Stimulated activated effector memory CD8-positive, alpha-beta T cell treated with anti-CD3 and anti-CD28 coated beads, Interleukin-12 subunit alpha, Interleukin-12 subunit beta, amount 100 ng/mL, for 72 hours (primary cell): Measurements from ENCODE around the gene RTP3.
"Not testable (repeated sequence)": the region's sequence is repeated elsewhere in the genome, so short reads cannot be mapped to it uniquely, and the experiment has no call there.

Experiments used
- ATAC-seq: fragments of 150-1000 bp; cut with Tn5 transposase; 2 replicates; pipeline ENCODE4 v1.10.0; 2021
- DNase-seq, 2 donors: peaks; one replicate each; pipeline ENCODE4 v3.0.0; 2021 to 2022; ENCODE audit warnings: low spot score in 2 of 2
- H3K27ac Mint-ChIP-seq: one replicate; pipeline ENCODE4 v1.8.0; 2022; ENCODE audit warnings: mild to moderate bottlenecking, mixed read lengths
- H3K36me3 Mint-ChIP-seq: one replicate; pipeline ENCODE4 v1.8.0; 2022; ENCODE audit warnings: mild to moderate bottlenecking, mixed read lengths
- H3K4me1 Mint-ChIP-seq: one replicate; pipeline ENCODE4 v1.8.0; 2022; ENCODE audit warnings: mixed read lengths
- H3K4me3 Mint-ChIP-seq: one replicate; pipeline ENCODE4 v1.8.0; 2022; ENCODE audit warnings: mild to moderate bottlenecking, mixed read lengths
- H3K9me3 Mint-ChIP-seq: one replicate; pipeline ENCODE4 v1.8.0; 2022; ENCODE audit warnings: mixed read lengths

Gene RTP3

DNA sequence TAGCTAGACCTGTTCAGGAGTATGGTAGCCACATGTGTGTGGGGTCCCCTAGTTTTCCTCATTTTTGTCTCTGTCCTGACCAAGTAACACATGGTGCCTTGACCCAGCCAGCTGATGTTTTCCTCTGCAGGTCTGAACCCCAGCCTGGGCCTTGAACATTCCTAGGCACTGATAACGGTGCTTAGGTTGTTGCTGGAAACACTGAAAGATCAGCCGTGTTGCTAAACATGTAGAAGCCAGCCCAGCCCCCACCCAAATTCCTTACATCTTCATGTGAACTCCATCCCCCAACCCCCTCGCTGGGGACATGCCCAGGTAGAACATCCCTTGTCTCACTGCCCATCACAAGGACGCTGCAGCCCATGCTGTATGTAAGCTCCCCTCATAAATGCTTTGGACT is 18.7 kb downstream of the RTP3 start:
- peaks cover 17% of the 10 kb centered on the region for H3K4me1 Mint-ChIP-seq
- H3K4me3 Mint-ChIP-seq: no peak overlapping the region
- no peaks in the 10 kb centered on the region for H3K36me3 Mint-ChIP-seq
- ATAC-seq: peak; percentile 22
- no peaks in the 10 kb centered on the region for H3K9me3 Mint-ChIP-seq
- peak overlapping the region; percentile 43 for H3K27ac Mint-ChIP-seq
- DNase-seq: peak in 1 of 2 donors; percentile 36

- peak; percentile 99 for ATAC-seq
- Mint-ChIP-seq H3K4me1 (peaks cover 17% of the 10 kb centered on the region), H3K36me3 (no peaks in the 10 kb centered on the region), H3K9me3 (no peaks in the 10 kb centered on the region), H3K4me3 (no peak overlapping the region), H3K27ac (peak overlapping the region; percentile 43)
- no peak for DNase-seq
Measured at GRCh38 chr3:46517016-46517783, 19.4 kb downstream of the RTP3 start.

GRCh38 chr3:46517784-46518181 is 20.0 kb downstream of the RTP3 start:
- ATAC-seq (no peak), DNase-seq (no peak)
- no peaks in the 10 kb centered on the region for H3K36me3 Mint-ChIP-seq
- no peak overlapping the region for H3K27ac Mint-ChIP-seq
- no peaks in the 10 kb centered on the region for H3K9me3 Mint-ChIP-seq
- no peak overlapping the region for H3K4me3 Mint-ChIP-seq
- peaks cover 17% of the 10 kb centered on the region for H3K4me1 Mint-ChIP-seq

- no peaks in the 10 kb centered on the region for H3K36me3 Mint-ChIP-seq
- H3K9me3 Mint-ChIP-seq: no peaks in the 10 kb centered on the region
- H3K27ac Mint-ChIP-seq: no peak overlapping the region
- peaks cover 17% of the 10 kb centered on the region for H3K4me1 Mint-ChIP-seq
- no peak for ATAC-seq
- DNase-seq: no peak
- no peak overlapping the region for H3K4me3 Mint-ChIP-seq
Measured at GRCh38 chr3:46519952-46520351, 22.2 kb downstream of the RTP3 start.

- H3K9me3 Mint-ChIP-seq: no peaks in the 10 kb centered on the region
- DNase-seq (peak in 1 of 2 donors; percentile 48), ATAC-seq (no peak)
- H3K4me3 Mint-ChIP-seq: no peak overlapping the region
- H3K4me1 Mint-ChIP-seq: peaks cover 17% of the 10 kb centered on the region
- H3K36me3 Mint-ChIP-seq: no peaks in the 10 kb centered on the region
- H3K27ac Mint-ChIP-seq: no peak overlapping the region
Measured at GRCh38 chr3:46520531-46520930, 22.8 kb downstream of the RTP3 start.

- ATAC-seq: no peak
- H3K27ac Mint-ChIP-seq: no peak overlapping the region
- H3K4me1 Mint-ChIP-seq: peaks cover 17% of the 10 kb centered on the region
- H3K4me3 Mint-ChIP-seq: no peak overlapping the region
- no peaks in the 10 kb centered on the region for H3K9me3 Mint-ChIP-seq
- no peak for DNase-seq
- H3K36me3 Mint-ChIP-seq: peaks cover 4% of the 10 kb centered on the region
Measured at GRCh38 chr3:46521096-46521495, 23.3 kb downstream of the RTP3 start.

GRCh38 chr3:46522201-46522600 is 24.4 kb downstream of the RTP3 start:
- ATAC-seq, H3K4me1 Mint-ChIP-seq, H3K36me3 Mint-ChIP-seq, H3K4me3 Mint-ChIP-seq, H3K27ac Mint-ChIP-seq, H3K9me3 Mint-ChIP-seq: not testable (repeated sequence)
- DNase-seq: peak in 1 of 2 donors; percentile 7

DNA sequence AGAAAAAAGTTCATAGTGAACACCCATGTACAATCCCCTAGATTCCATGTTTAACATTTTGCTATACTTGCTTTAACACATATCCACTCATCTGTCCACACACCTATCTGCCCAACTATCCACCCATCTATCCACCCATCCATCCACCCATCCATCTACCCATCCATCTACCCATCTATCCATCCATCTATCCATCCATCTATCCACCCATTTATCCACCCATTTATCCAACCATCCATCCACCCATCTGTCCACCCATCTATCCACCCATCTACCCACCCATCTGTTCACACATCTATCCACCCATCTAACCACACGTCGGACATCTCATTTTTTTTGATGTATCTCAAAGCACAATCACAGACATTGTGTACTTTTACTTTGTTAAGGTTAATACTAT is 25.8 kb downstream of the RTP3 start:
- Mint-ChIP-seq H3K36me3 (peaks cover 4% of the 10 kb centered on the region), H3K27ac (no peak overlapping the region), H3K9me3 (no peaks in the 10 kb centered on the region), H3K4me3 (no peak overlapping the region), H3K4me1 (peaks cover 5% of the 10 kb centered on the region)
- ATAC-seq: no peak
- peak in 1 of 2 donors; percentile 23 for DNase-seq

DNA sequence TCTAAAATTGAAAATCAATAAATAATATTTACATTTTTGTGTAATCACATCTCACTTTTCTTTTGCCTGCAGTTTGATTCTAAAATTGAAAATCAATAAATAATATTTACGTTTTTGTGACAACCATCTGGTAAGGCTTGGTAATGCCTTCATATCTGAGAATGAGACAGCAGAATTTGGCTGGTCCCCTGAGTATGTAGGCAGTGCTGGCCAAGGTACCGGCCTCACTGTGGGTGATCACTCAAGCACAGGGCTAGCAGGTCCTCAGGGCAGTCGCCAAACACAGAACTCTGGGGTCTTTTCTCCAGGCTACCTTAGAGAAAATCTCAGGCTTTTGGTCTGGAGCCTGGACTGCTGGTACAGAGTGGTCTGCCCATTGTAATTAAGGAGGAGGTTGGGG is 26.2 kb downstream of the RTP3 start:
- Mint-ChIP-seq H3K27ac (no peak overlapping the region), H3K9me3 (no peaks in the 10 kb centered on the region), H3K36me3 (peaks cover 4% of the 10 kb centered on the region), H3K4me1 (peaks cover 5% of the 10 kb centered on the region), H3K4me3 (no peak overlapping the region)
- DNase-seq (peak in 1 of 2 donors; percentile 18), ATAC-seq (no peak)

DNA sequence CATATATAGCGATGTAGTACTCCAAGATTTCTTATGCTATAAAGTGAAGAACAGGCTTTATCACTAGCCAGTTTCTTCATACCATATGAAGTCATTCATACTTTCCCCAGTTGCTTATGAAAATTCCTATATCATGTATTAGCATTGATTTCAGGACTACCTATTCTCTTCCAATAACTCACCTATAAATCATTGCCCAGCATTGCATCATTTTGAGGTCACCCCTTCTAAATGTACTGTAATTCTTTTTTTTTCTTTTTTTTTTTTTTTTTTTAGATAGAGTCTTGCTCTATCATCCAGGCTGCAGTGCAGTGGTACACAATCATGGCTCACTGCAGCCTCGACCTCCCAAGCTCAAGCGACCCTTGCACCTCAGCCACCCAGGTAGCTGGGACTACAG is 27.1 kb downstream of the RTP3 start:
- peaks cover 4% of the 10 kb centered on the region for H3K36me3 Mint-ChIP-seq
- H3K4me3 Mint-ChIP-seq: no peak overlapping the region
- ATAC-seq (no peak), DNase-seq (no peak)
- H3K9me3 Mint-ChIP-seq: no peaks in the 10 kb centered on the region
- no peak overlapping the region for H3K27ac Mint-ChIP-seq
- no peaks in the 10 kb centered on the region for H3K4me1 Mint-ChIP-seq

DNA sequence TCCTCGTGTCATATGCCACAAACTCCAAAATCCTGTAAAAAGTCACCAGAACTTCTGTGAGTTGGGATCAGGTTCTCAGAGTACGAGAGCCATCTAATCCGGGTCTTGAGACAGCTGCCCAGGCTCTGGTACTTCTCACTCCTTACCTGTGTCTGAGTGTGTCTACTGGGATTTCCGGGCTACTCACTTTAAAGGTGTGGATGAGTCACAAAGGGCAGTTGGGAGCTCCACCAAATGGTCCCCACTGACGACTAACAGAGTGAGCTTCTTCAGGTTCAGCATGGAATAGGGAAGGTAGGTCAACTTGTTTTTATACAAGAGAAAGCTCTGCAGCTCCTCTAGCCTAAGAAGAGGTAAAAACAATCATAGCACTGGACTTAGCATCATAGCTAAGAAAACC is 29.5 kb downstream of the RTP3 start:
- no peak for DNase-seq
- Mint-ChIP-seq H3K4me3 (no peak overlapping the region), H3K4me1 (no peaks in the 10 kb centered on the region), H3K27ac (no peak overlapping the region), H3K36me3 (peaks cover 4% of the 10 kb centered on the region), H3K9me3 (no peaks in the 10 kb centered on the region)
- no peak for ATAC-seq

DNA sequence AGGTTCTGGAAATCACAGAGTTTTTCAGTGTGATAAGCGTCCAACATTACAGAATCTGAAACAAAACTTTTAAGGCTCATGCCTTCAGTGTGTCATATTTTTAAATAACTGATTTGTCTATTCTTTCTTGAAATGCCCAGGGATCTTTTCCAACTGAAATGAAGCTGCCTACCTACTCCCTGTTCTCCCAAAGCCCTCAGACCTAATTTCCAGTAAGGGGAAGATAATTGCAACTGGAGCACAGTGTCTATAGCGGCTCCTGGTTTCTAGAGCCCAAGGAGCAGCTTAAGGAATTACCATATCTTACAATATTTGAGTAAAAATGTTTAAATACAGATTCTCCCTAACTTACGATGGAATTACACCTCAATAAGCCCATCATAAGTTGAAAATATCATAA is 35.3 kb downstream of the RTP3 start:
- Mint-ChIP-seq H3K4me3 (no peak overlapping the region), H3K9me3 (peaks cover 3% of the 10 kb centered on the region), H3K4me1 (peaks cover 21% of the 10 kb centered on the region), H3K36me3 (no peaks in the 10 kb centered on the region), H3K27ac (no peak overlapping the region)
- DNase-seq (peak in 1 of 2 donors; percentile 4), ATAC-seq (no peak)

GRCh38 chr3:46535746-46536145 is 38.0 kb downstream of the RTP3 start:
- H3K27ac Mint-ChIP-seq: no peak overlapping the region
- H3K4me1 Mint-ChIP-seq: peaks cover 41% of the 10 kb centered on the region
- peaks cover 3% of the 10 kb centered on the region for H3K9me3 Mint-ChIP-seq

DNA sequence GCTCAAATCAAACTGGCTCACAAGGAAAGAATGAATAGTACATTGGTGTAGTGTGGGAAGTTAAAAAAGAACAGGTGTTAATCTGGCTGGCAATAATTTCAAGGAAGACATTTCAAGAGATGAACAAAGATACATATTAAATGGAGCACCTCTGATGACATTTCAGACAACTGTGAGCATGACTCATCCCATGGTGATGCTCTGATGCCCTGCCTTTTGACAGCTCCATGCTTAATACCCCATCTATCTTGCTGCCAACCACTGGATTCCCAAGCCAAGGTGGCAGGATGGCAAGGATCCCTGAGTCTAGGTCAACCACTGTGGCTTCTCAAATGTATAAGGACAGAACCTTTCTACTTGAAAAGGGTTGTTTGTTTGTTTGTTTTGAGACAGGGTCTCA is 39.0 kb downstream of the RTP3 start:
- ATAC-seq (no peak), DNase-seq (peak in 1 of 2 donors; percentile 46)
- Mint-ChIP-seq H3K4me1 (peaks cover 43% of the 10 kb centered on the region), H3K4me3 (no peak overlapping the region), H3K36me3 (no peaks in the 10 kb centered on the region), H3K27ac (no peak overlapping the region), H3K9me3 (peaks cover 3% of the 10 kb centered on the region)

More at GRCh38 chr3:46535746-46536145, 38.0 kb downstream of the RTP3 start:
- H3K4me3 Mint-ChIP-seq: no peak overlapping the region
- no peaks in the 10 kb centered on the region for H3K36me3 Mint-ChIP-seq
- ATAC-seq (no peak), DNase-seq (peak in 1 of 2 donors; percentile 33)

DNA sequence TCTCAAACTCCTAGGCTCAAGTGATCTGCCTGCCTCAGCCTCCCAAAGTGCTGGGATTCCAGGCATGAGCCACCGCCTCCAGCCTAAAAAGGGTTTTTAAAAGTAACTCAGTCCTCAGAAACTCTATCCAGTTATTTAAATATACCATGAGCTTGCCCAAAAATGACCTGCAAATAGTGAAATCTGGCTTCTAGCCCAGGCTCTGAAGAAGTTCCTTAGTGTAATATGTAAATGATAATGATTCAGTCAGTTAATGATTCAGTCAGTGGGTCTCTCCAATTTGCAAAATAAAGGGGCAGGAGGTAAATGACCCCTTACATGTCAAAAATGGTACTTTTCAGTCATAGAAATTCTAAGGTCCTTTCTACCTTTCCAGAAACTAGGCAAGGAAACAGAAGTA is 39.5 kb downstream of the RTP3 start:
- DNase-seq (no peak), ATAC-seq (no peak)
- Mint-ChIP-seq H3K4me3 (no peak overlapping the region), H3K4me1 (peaks cover 48% of the 10 kb centered on the region), H3K9me3 (peaks cover 3% of the 10 kb centered on the region), H3K36me3 (no peaks in the 10 kb centered on the region), H3K27ac (no peak overlapping the region)

DNA sequence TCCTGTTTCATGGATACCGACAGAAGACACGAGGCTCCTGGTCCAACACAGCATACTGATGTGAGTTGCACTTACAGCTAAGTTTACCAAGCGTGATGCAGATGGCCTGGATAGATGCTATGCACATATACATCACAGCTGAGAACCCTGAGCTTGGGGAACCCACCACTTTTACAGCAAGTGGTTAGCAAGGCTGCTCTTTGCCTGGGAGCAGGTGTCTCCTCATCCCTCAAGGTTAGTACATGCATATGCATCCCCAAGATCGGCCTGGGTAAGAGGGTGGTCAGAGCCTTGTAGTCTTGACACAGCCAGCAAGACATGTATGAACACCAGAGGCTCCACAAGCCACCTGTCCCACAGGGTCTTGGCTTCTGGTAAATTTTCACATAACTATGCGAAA is 40.0 kb downstream of the RTP3 start:
- Mint-ChIP-seq H3K27ac (no peak overlapping the region), H3K4me3 (peak overlapping the region; percentile 70), H3K4me1 (peaks cover 48% of the 10 kb centered on the region), H3K36me3 (no peaks in the 10 kb centered on the region), H3K9me3 (peaks cover 3% of the 10 kb centered on the region)
- DNase-seq (peak in 1 of 2 donors; percentile 45), ATAC-seq (no peak)
